Dendritic cell treated with granulocyte-macrophage colony-stimulating factor and Interleukin-4, amounts not matched to agents 40 ng/mL and 50 ng/mL, for 4 days (primary cell): ENCODE measurements around the gene AP3M1.

Experiments used
- H3K27ac Mint-ChIP-seq: one replicate; pipeline ENCODE4 v1.8.0; 2022; ENCODE audit warnings: mild to moderate bottlenecking, mixed read lengths
- H3K27me3 Mint-ChIP-seq: one replicate; pipeline ENCODE4 v1.8.0; 2022; ENCODE audit warnings: mild to moderate bottlenecking, mixed read lengths
- H3K36me3 Mint-ChIP-seq: one replicate; pipeline ENCODE4 v1.8.0; 2022; ENCODE audit warnings: low read depth, mixed read lengths
- H3K4me1 Mint-ChIP-seq: one replicate; pipeline ENCODE4 v1.8.0; 2022; ENCODE audit warnings: low read depth, mixed read lengths
- H3K4me3 Mint-ChIP-seq: one replicate; pipeline ENCODE4 v1.8.0; 2022; ENCODE audit warnings: mild to moderate bottlenecking, moderate library complexity, mixed read lengths
- H3K9me3 Mint-ChIP-seq: one replicate; pipeline ENCODE4 v1.8.0; 2022; ENCODE audit warnings: mixed read lengths
- intact Hi-C: fragments of 100-400 bp; cut with micrococcal nuclease; formaldehyde crosslinking; loops from one replicate; pipeline ENCODE4 v1.15.0; 2022

The AP3M1 gene

DNA sequence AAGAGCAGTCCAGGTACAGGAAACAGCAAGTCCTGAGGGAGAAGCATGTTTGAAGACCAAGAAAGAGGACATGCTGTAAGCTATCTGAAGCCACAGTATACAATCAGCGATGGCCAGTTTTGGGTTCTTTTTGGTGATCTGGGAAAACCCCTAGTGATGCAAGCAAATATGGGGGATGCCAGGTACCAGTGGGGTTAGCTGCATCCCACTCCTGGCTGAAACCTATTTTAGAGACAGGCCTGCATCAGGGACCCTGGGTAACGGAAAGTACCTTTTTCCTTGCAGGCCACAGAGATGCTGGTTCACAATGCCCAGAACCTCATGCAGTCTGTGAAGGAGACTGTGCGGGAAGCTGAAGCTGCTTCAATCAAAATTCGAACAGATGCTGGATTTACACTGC, 32.9 kb downstream of the AP3M1 start:
- Mint-ChIP-seq H3K9me3 (no peaks in the 10 kb centered on the region), H3K36me3 (peaks cover 100% of the 10 kb centered on the region), H3K27ac (peak overlapping the region; percentile 55), H3K4me1 (peaks cover 32% of the 10 kb centered on the region), H3K4me3 (no peak overlapping the region), H3K27me3 (no peaks in the 10 kb centered on the region)
- intact Hi-C loops: no loop called here

DNA sequence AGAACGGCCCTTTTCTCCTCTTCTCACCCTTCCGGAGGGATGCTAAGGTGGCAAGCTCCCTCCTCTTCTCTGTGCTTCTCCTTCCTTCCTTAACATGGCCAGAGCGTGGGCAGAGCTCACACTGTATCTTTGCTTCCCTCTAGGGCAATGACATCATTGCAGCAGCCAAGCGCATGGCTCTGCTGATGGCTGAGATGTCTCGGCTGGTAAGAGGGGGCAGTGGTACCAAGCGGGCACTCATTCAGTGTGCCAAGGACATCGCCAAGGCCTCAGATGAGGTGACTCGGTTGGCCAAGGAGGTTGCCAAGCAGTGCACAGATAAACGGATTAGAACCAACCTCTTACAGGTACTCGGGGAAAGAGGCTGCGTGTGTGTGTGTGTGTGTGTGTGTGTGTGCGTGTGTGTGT, 36.6 kb downstream of the AP3M1 start:
- H3K36me3 Mint-ChIP-seq: peaks cover 100% of the 10 kb centered on the region
- H3K27me3 Mint-ChIP-seq: no peaks in the 10 kb centered on the region
- H3K4me1 Mint-ChIP-seq: peaks cover 20% of the 10 kb centered on the region
- intact Hi-C loops: no loop called here
- H3K9me3 Mint-ChIP-seq: no peaks in the 10 kb centered on the region
- H3K4me3 Mint-ChIP-seq: no peak overlapping the region
- H3K27ac Mint-ChIP-seq: no peak overlapping the region

GRCh38 chr10:74113546-74113945, 37.1 kb downstream of the AP3M1 start:
- intact Hi-C loops: no loop called here
- Mint-ChIP-seq H3K9me3 (no peaks in the 10 kb centered on the region), H3K4me3 (no peak overlapping the region), H3K4me1 (peaks cover 16% of the 10 kb centered on the region), H3K36me3 (peaks cover 100% of the 10 kb centered on the region), H3K27me3 (no peaks in the 10 kb centered on the region), H3K27ac (no peak overlapping the region)

GRCh38 chr10:74111799-74112198, 38.8 kb downstream of the AP3M1 start:
- H3K4me3 Mint-ChIP-seq: no peak overlapping the region
- H3K4me1 Mint-ChIP-seq: peaks cover 7% of the 10 kb centered on the region
- no peak overlapping the region for H3K27ac Mint-ChIP-seq
- H3K9me3 Mint-ChIP-seq: no peaks in the 10 kb centered on the region
- no peaks in the 10 kb centered on the region for H3K27me3 Mint-ChIP-seq
- peaks cover 100% of the 10 kb centered on the region for H3K36me3 Mint-ChIP-seq
- intact Hi-C loops: no loop called here

GRCh38 chr10:74110120-74110519, 40.5 kb downstream of the AP3M1 start:
- H3K27ac Mint-ChIP-seq: no peak overlapping the region
- no peaks in the 10 kb centered on the region for H3K27me3 Mint-ChIP-seq
- H3K9me3 Mint-ChIP-seq: no peaks in the 10 kb centered on the region
- H3K4me3 Mint-ChIP-seq: no peak overlapping the region
- H3K36me3 Mint-ChIP-seq: peaks cover 100% of the 10 kb centered on the region
- H3K4me1 Mint-ChIP-seq: peaks cover 7% of the 10 kb centered on the region
- intact Hi-C loops: no loop called here

DNA sequence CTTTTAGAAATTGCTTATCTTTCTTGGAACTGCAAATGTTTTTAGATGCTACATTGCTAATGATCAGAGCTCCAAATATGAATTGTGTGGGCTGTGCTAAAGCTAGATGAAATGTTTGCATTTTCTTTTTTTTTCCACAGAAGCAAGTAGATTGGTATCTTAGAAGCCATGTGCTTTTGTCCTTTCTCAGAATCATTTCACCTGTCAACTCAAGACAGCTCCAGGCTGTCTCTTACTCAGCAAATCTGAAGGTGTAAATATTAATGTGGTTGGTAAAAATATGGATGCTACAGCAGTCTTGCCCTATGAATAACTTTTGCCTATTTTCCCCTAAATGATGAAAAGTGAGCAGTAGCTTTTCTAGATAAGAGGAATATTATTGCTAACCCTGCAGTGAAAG, 41.2 kb downstream of the AP3M1 start:
- intact Hi-C loops: no loop called here
- H3K36me3 Mint-ChIP-seq: peaks cover 100% of the 10 kb centered on the region
- no peak overlapping the region for H3K4me3 Mint-ChIP-seq
- no peak overlapping the region for H3K27ac Mint-ChIP-seq
- H3K27me3 Mint-ChIP-seq: no peaks in the 10 kb centered on the region
- peaks cover 7% of the 10 kb centered on the region for H3K4me1 Mint-ChIP-seq
- H3K9me3 Mint-ChIP-seq: no peaks in the 10 kb centered on the region

- Mint-ChIP-seq H3K27me3 (no peaks in the 10 kb centered on the region), H3K36me3 (peaks cover 100% of the 10 kb centered on the region), H3K4me3 (no peak overlapping the region), H3K27ac (peak overlapping the region; percentile 3), H3K4me1 (no peaks in the 10 kb centered on the region), H3K9me3 (no peaks in the 10 kb centered on the region)
- intact Hi-C loops: no loop called here
Measured at GRCh38 chr10:74107391-74107790, 43.2 kb downstream of the AP3M1 start.

DNA sequence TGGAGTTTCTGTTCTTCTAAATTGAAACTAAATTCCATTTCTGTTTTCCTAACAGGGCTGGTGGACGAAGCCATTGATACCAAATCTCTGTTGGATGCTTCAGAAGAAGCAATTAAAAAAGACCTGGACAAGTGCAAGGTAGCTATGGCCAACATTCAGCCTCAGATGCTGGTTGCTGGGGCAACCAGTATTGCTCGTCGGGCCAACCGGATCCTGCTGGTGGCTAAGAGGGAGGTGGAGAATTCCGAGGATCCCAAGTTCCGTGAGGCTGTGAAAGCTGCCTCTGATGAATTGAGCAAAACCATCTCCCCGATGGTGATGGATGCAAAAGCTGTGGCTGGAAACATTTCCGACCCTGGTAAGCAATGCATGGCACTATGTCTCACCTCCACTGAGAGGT, 45.6 kb downstream of the AP3M1 start:
- H3K27ac Mint-ChIP-seq: no peak overlapping the region

DNA sequence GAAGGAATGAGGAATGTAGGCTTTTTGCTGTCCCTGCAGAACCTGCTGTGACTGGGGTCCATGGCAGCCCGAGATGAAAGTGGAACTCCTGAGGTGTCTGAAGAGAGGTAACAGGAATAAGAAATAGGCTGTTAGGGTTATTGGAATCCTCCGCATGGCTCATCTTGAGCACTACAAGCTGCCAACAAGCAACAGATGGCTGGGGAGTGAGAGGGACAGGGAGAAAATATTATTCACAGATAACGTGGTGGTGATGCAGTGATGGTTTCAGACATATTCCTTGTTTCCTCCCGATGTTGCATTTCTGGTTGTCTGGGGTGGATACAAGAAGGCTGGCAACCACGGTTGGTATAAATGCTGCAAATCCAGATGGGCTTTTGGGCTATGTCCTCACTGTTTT, 46.1 kb downstream of the AP3M1 start:
- H3K27me3 Mint-ChIP-seq: no peaks in the 10 kb centered on the region
- H3K27ac Mint-ChIP-seq: peak overlapping the region; percentile 40
- intact Hi-C loops: no loop called here
- peaks cover 100% of the 10 kb centered on the region for H3K36me3 Mint-ChIP-seq
- H3K4me3 Mint-ChIP-seq: no peak overlapping the region
- H3K9me3 Mint-ChIP-seq: no peaks in the 10 kb centered on the region
- no peaks in the 10 kb centered on the region for H3K4me1 Mint-ChIP-seq

More for the DNA sequence above, 45.6 kb downstream of the AP3M1 start:
- H3K4me3 Mint-ChIP-seq: no peak overlapping the region
- peaks cover 100% of the 10 kb centered on the region for H3K36me3 Mint-ChIP-seq
- H3K4me1 Mint-ChIP-seq: no peaks in the 10 kb centered on the region
- intact Hi-C loops: no loop called here
- H3K27me3 Mint-ChIP-seq: no peaks in the 10 kb centered on the region
- no peaks in the 10 kb centered on the region for H3K9me3 Mint-ChIP-seq

- no peaks in the 10 kb centered on the region for H3K4me1 Mint-ChIP-seq
- intact Hi-C loops: no loop called here
Measured at GRCh38 chr10:74103560-74104258, 46.9 kb downstream of the AP3M1 start.

DNA sequence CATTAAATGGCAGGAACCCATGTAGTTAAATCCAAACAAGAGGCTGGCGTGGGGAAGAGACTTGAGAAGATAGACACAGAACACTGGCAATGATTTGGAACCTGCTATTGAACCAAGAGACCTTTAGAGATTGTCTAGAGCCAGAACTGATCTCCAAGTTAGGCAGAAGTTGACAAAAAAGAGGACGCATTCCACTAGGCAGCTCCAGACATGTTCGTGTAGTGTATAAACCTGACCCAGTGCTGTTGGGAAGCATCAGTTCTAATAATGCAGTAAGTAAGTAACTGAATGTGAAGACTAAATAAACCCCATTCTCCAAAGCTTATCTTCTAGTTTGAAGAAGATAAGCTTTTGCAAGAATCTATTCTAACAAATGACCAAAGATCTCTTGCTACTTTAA, 50.8 kb downstream of the AP3M1 start:
- peaks cover 100% of the 10 kb centered on the region for H3K36me3 Mint-ChIP-seq
- no peaks in the 10 kb centered on the region for H3K4me1 Mint-ChIP-seq

More at GRCh38 chr10:74103560-74104258, 46.9 kb downstream of the AP3M1 start:
- H3K27me3 Mint-ChIP-seq: no peaks in the 10 kb centered on the region
- H3K27ac Mint-ChIP-seq: no peak overlapping the region
- H3K4me3 Mint-ChIP-seq: no peak overlapping the region
- peaks cover 100% of the 10 kb centered on the region for H3K36me3 Mint-ChIP-seq
- H3K9me3 Mint-ChIP-seq: no peaks in the 10 kb centered on the region

DNA sequence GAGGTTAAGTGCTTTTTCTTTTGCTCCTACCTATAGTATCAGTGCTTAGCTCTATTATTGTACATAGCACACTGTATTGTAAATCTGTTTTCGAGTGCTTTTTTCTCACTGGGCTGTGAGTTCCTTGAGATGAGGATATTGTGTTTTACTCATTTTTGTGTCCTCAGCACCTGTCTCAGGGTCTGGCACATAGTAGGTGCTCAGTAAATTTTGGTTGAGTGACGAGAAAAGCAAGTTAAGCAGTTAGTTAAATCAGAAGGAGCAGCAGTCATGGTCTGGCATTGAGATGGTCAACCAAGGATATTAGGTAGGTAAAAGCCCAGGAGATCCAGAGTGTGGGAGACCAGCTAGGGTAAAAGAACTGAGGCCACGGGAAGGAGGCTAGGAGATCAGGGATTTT, 51.2 kb downstream of the AP3M1 start:
- intact Hi-C loops: no loop called here
- peaks cover 100% of the 10 kb centered on the region for H3K36me3 Mint-ChIP-seq
- peak overlapping the region; percentile 10 for H3K27ac Mint-ChIP-seq
- H3K9me3 Mint-ChIP-seq: no peaks in the 10 kb centered on the region
- no peaks in the 10 kb centered on the region for H3K27me3 Mint-ChIP-seq
- no peaks in the 10 kb centered on the region for H3K4me1 Mint-ChIP-seq
- no peak overlapping the region for H3K4me3 Mint-ChIP-seq

More for the DNA sequence above, 50.8 kb downstream of the AP3M1 start:
- H3K27ac Mint-ChIP-seq: peak overlapping the region; percentile 10
- no peaks in the 10 kb centered on the region for H3K27me3 Mint-ChIP-seq
- intact Hi-C loops: no loop called here
- H3K4me3 Mint-ChIP-seq: no peak overlapping the region
- H3K9me3 Mint-ChIP-seq: no peaks in the 10 kb centered on the region

GRCh38 chr10:74097776-74098175, 52.9 kb downstream of the AP3M1 start:
- Mint-ChIP-seq H3K4me3 (no peak overlapping the region), H3K36me3 (peaks cover 100% of the 10 kb centered on the region), H3K9me3 (no peaks in the 10 kb centered on the region), H3K27me3 (no peaks in the 10 kb centered on the region), H3K4me1 (no peaks in the 10 kb centered on the region), H3K27ac (no peak overlapping the region)
- intact Hi-C loops: no loop called here

DNA sequence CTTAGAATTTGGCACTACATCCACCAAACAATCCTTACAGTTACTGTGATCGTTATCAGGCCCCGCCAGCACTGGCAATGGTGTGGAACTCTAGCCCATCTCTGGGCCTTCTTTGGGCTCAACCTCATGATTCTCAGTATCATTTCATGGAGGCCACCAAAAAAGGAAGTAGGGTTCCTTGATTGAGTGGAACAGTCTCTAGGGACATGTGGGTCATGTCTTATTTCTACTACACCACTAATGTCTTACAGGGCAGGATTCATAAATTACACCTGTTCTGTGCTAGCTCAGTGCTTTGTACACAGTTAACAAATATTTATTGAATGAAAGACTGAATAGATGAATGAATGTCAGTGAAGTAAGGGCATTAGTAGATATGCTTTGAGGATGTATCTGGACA, 53.9 kb downstream of the AP3M1 start:
- H3K4me1 Mint-ChIP-seq: no peaks in the 10 kb centered on the region
- no peak overlapping the region for H3K4me3 Mint-ChIP-seq
- no peaks in the 10 kb centered on the region for H3K27me3 Mint-ChIP-seq
- H3K9me3 Mint-ChIP-seq: no peaks in the 10 kb centered on the region
- H3K27ac Mint-ChIP-seq: no peak overlapping the region
- H3K36me3 Mint-ChIP-seq: peaks cover 100% of the 10 kb centered on the region
- intact Hi-C loops: no loop called here

DNA sequence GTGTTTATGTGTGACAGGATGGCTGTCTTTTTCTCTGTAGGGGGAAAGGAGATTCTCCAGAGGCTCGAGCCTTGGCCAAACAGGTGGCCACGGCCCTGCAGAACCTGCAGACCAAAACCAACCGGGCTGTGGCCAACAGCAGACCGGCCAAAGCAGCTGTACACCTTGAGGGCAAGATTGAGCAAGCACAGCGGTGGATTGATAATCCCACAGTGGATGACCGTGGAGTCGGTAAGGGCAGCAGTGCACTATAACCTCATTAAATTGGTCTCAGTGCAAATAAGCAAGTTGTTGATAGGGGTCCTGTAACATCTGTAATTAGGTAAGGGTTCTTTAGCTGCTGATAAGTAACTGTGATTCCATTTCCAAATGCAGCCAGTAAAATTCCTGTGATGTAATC, 56.4 kb downstream of the AP3M1 start:
- no peaks in the 10 kb centered on the region for H3K4me1 Mint-ChIP-seq
- no peak overlapping the region for H3K4me3 Mint-ChIP-seq
- no peaks in the 10 kb centered on the region for H3K27me3 Mint-ChIP-seq
- intact Hi-C loops: no loop called here
- H3K9me3 Mint-ChIP-seq: no peaks in the 10 kb centered on the region
- no peak overlapping the region for H3K27ac Mint-ChIP-seq
- H3K36me3 Mint-ChIP-seq: peaks cover 100% of the 10 kb centered on the region
